SK-N-SH treated with all-trans-retinoic acid at 6 μM for 48 hours (cell line): ENCODE measurements around the gene SMAD6.

Experiments
- ATAC-seq: fragments of 200-7000 bp; cut with Tn5 transposase; 3 replicates; pipeline ENCODE4 v1.9.1; 2020; ENCODE audit warnings: mild to moderate bottlenecking, moderate library complexity
- ARNTL ChIP-seq: fragments of 450-650 bp; formaldehyde crosslinking; IDR thresholded peaks from 2 replicates; pipeline ENCODE4 v1.5.0; 2020; ENCODE audit warnings: low read depth, mild to moderate bottlenecking, moderate library complexity, borderline replicate concordance
- BACH2 ChIP-seq: fragments of 250-450 bp; sonication (Bioruptor Pico); IDR thresholded peaks from 2 replicates; pipeline ENCODE4 v1.9.0; 2021; ENCODE audit warnings: mild to moderate bottlenecking, borderline replicate concordance
- CREB5 ChIP-seq: fragments of 250-450 bp; sonication (Bioruptor Pico); IDR thresholded peaks from 2 replicates; pipeline ENCODE4 v1.5.1; 2020; ENCODE audit warnings: low read depth, mild to moderate bottlenecking, moderate library complexity
- CSDC2 ChIP-seq: fragments of 250-450 bp; sonication (Bioruptor Pico); IDR thresholded peaks from 2 replicates; pipeline ENCODE4 v1.5.0; 2020; ENCODE audit warnings: mild to moderate bottlenecking, moderate library complexity
- CSRNP3 ChIP-seq: fragments of 250-450 bp; sonication (Bioruptor Pico); IDR thresholded peaks from 2 replicates; pipeline ENCODE4 v1.5.1; 2021; ENCODE audit warnings: mild to moderate bottlenecking, moderate library complexity
- GLIS3 ChIP-seq: fragments of 250-450 bp; sonication (Bioruptor Pico); IDR thresholded peaks from 2 replicates; pipeline ENCODE4 v1.5.0; 2020; ENCODE audit warnings: mild to moderate bottlenecking, moderate library complexity
- ISL1 ChIP-seq: fragments of 250-450 bp; sonication (Bioruptor Pico); IDR thresholded peaks from 2 replicates; pipeline ENCODE4 v2.1.2; 2022; ENCODE audit warnings: mild to moderate bottlenecking, moderate library complexity
- OSR1 ChIP-seq: fragments of 250-450 bp; sonication (Bioruptor Pico); IDR thresholded peaks from 2 replicates; pipeline ENCODE4 v1.8.0; 2022; ENCODE audit warnings: moderate library complexity, mild to moderate bottlenecking, inconsistent platforms
- PATZ1 ChIP-seq: fragments of 250-450 bp; sonication (Bioruptor Pico); IDR thresholded peaks from 2 replicates; pipeline ENCODE4 v1.8.0; 2020; ENCODE audit warnings: mild to moderate bottlenecking, moderate library complexity, borderline replicate concordance
- POU6F1 ChIP-seq: fragments of 250-450 bp; sonication (Bioruptor Pico); IDR thresholded peaks from 2 replicates; pipeline ENCODE4 v1.8.0; 2021; ENCODE audit warnings: low read depth, mild to moderate bottlenecking, moderate library complexity, borderline replicate concordance
- PPARA ChIP-seq: fragments of 250-450 bp; sonication (Bioruptor Pico); IDR thresholded peaks from 2 replicates; pipeline ENCODE4 v1.5.0; 2020; ENCODE audit warnings: mild to moderate bottlenecking, borderline replicate concordance
- RARB ChIP-seq: fragments of 250-450 bp; sonication (Bioruptor Pico); IDR thresholded peaks from 2 replicates; pipeline ENCODE4 v1.8.0; 2021; ENCODE audit warnings: mild to moderate bottlenecking, moderate library complexity
- TCF4 ChIP-seq: fragments of 250-450 bp; sonication (Bioruptor Pico); IDR thresholded peaks from 2 replicates; pipeline ENCODE4 v1.8.0; 2021; ENCODE audit warnings: mild to moderate bottlenecking, moderate library complexity, borderline replicate concordance
- TOX ChIP-seq: fragments of 250-450 bp; sonication (Bioruptor Pico); IDR thresholded peaks from 2 replicates; pipeline ENCODE4 v1.8.0; 2021; ENCODE audit warnings: mild to moderate bottlenecking, moderate library complexity, borderline replicate concordance
- TSHZ2 ChIP-seq: fragments of 250-450 bp; sonication (Bioruptor Pico); IDR thresholded peaks from 2 replicates; pipeline ENCODE4 v1.5.0; 2020; ENCODE audit warnings: mild to moderate bottlenecking, moderate library complexity
- ZC3H10 ChIP-seq: fragments of 250-450 bp; sonication (Bioruptor Pico); IDR thresholded peaks from 2 replicates; pipeline ENCODE4 v1.5.1; 2021; ENCODE audit warnings: mild to moderate bottlenecking, moderate library complexity
- ZFP3 ChIP-seq: fragments of 250-450 bp; sonication (Bioruptor Pico); IDR thresholded peaks from 2 replicates; pipeline ENCODE4 v1.5.0; 2020; ENCODE audit warnings: mild to moderate bottlenecking, moderate library complexity
- ZFP30 ChIP-seq: fragments of 450-650 bp; formaldehyde crosslinking; IDR thresholded peaks from 2 replicates; pipeline ENCODE4 v1.5.0; 2022; ENCODE audit warnings: mild to moderate bottlenecking, moderate library complexity
- ZNF565 ChIP-seq: fragments of 450-650 bp; formaldehyde crosslinking; conservative IDR thresholded peaks from 2 replicates; pipeline ENCODE4 v1.5.0; 2020; ENCODE audit warnings: low read depth, mild to moderate bottlenecking, moderate library complexity
- ZNF70 ChIP-seq: fragments of 450-650 bp; formaldehyde crosslinking; IDR thresholded peaks from 2 replicates; pipeline ENCODE4 v1.5.0; 2020; ENCODE audit warnings: mild to moderate bottlenecking, moderate library complexity
- ZNF8 ChIP-seq: fragments of 450-650 bp; formaldehyde crosslinking; IDR thresholded peaks from 2 replicates; pipeline ENCODE4 v1.5.0; 2020; ENCODE audit warnings: mild to moderate bottlenecking, moderate library complexity

SMAD6 gene

GRCh38 chr15:66673410-66674322 is 28.4 kb upstream of the SMAD6 start:
- peak; percentile 45; the same call in 2 of the 3 replicates for ATAC-seq
- TF ChIP-seq OSR1 (no peak), ZNF8 (CRISPR knock-in tag) (no peak), BACH2 (no peak), TOX (CRISPR knock-in tag) (no peak), ARNTL (CRISPR knock-in tag) (no peak), TCF4 (CRISPR knock-in tag) (no peak), RARB (CRISPR knock-in tag) (no peak), CSDC2 (CRISPR knock-in tag) (no peak), GLIS3 (no peak), ZFP30 (no peak), CREB5 (no peak), POU6F1 (CRISPR knock-in tag) (no peak), ZNF70 (no peak), PPARA (no peak), TSHZ2 (CRISPR knock-in tag) (no peak), PATZ1 (CRISPR knock-in tag) (no peak)

- TF ChIP-seq TOX (CRISPR knock-in tag) = no peak
- TF ChIP-seq ZC3H10 (CRISPR knock-in tag) = no peak
- TF ChIP-seq ZFP3 (CRISPR knock-in tag) = no peak
- no peak for TF ChIP-seq ISL1 (CRISPR knock-in tag)
- no peak for TF ChIP-seq PATZ1 (CRISPR knock-in tag)
- no peak for TF ChIP-seq RARB (CRISPR knock-in tag)
- no peak for TF ChIP-seq CSRNP3 (CRISPR knock-in tag)
- no peak for TF ChIP-seq ARNTL (CRISPR knock-in tag)
- no peak for TF ChIP-seq ZNF565 (CRISPR knock-in tag)
- TF ChIP-seq TCF4 (CRISPR knock-in tag) = no peak
- no peak for TF ChIP-seq ZNF70
- ATAC-seq = no peak
Measured at GRCh38 chr15:66674756-66675155, 27.3 kb upstream of the SMAD6 start.
